GM19351 (cell line): ENCODE measurements around the gene CASTOR1.

Experiments
- ATAC-seq: cut with Tn5 transposase; IDR thresholded peaks from one replicate; pipeline ENCODE4 v1.9.1; 2021; ENCODE audit warnings: mild to moderate bottlenecking, moderate library complexity; ENCODE audit not compliant: unreplicated experiment

CASTOR1 gene

DNA sequence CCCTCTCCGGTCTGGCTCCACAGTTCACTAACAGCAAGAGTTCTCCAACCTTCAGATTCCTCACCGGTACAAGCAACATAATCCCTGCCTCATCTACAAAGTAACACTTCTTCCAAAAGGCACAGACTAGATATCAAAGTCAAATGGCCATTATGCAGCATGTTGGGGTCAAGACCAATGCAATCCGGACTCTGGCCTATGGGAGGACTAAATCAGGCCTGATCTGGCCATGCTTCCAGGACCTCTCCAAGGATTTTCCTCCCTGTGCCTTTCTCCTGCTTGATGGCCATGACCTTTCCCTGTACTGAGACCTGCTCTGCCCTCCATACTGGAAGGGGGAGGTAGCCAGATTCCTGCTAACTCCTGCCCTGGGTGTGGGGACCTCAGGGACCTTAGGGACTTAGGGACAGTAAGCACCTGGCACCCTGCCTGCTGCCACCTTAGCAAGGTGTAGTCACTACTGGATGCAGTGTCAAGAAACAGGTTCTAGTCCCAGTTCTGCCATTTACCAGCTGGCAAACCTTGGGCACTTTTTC, 30.8 kb upstream of the CASTOR1 start:
- no peak for ATAC-seq

DNA sequence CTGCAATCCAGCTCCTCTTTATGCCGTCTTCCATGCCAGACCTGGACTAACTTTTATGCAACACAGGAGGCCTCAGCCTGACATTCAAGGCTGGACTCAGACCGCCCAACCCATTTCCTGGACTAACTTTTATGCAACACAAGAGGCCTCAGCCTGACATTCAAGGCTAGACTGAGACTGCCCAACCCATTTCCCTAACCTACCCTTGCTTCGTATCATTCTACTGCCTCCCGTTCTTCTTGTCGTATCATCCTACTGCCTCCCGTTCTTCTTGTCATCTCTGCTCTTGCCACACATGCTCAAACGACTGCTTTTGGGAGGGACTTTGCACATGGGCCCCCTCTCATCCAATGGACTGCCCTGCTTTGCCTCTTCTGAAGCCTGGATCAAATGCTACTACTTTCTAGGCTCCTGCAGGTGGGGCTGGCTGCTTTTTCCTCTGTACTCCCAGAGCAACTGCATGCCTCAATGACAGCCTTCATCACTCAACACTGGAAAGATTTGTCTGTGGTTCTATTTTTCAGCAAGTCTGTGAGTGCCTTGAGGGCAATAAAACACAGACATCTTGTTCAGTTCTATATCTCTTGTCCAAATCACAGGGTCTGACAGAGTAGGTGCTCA, 29.6 kb upstream of the CASTOR1 start:
- no peak for ATAC-seq

DNA sequence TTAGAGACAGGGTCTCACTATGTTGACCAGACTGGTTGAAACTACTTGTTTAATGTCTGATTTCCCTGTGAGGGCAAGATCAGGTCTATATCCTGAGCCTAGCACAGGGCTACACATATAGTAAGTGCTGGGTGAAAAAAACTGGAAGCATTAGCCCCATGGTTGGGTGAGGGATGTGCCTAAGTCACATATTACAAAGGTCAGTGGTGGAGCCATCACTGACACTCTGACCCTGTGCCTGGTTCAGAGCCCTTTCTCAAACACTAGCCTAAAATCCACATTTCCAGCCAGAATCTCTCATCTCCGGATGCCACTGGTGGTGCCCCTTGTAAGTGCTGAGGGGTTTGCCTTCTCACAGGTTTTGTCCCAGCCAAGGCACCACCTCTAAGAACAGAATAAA, 28.5 kb upstream of the CASTOR1 start:
- ATAC-seq, result no peak

DNA sequence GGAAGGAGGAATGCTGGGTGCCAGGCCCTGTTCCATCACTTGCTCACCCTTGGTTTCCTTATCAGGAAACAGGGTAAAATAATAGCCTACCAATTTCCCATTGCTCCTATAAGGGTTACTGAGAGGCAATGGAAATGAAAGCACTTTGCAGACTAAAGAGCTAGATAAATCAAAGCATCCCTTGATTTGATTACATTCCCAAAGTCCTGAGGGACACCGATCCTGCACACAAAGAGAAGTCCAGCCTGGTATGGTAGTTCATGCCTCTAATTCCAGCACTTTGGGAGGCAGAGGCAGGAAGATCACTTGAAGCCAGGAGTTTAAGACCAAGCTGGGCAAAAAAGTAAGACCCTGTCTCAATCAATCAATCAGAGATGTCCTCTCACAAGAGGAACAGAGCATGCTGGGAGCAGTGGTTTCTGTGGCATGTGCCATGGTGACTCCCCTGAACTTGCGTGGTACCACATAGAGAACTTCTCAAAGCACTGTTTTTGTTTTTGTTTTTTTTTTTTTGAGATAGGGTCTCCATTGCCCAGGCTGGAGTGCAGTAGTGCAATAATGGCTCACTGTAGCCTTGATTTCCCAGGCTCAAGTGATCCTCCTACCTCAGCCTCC, 26.8 kb upstream of the CASTOR1 start:
- ATAC-seq, result no peak

DNA sequence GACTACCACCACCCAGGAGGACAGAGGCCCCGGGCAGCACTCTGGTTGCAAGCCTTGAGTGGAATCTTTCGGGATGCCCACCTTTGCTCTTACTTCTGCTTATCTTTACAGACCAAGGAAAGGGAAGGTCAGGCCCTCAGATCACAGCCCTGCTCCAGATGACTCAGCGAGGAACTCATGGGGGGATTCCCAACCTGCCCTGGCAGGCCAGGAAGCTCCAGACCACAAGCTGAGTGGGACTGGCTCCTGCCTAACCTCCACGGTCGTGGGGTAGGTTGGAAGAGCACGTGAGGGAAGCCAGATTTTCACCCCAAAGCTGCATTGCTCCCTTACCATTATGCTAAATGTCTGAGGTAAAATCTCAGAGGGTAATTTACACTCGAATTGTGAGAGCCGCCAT, 25.6 kb upstream of the CASTOR1 start:
- no peak for ATAC-seq

DNA sequence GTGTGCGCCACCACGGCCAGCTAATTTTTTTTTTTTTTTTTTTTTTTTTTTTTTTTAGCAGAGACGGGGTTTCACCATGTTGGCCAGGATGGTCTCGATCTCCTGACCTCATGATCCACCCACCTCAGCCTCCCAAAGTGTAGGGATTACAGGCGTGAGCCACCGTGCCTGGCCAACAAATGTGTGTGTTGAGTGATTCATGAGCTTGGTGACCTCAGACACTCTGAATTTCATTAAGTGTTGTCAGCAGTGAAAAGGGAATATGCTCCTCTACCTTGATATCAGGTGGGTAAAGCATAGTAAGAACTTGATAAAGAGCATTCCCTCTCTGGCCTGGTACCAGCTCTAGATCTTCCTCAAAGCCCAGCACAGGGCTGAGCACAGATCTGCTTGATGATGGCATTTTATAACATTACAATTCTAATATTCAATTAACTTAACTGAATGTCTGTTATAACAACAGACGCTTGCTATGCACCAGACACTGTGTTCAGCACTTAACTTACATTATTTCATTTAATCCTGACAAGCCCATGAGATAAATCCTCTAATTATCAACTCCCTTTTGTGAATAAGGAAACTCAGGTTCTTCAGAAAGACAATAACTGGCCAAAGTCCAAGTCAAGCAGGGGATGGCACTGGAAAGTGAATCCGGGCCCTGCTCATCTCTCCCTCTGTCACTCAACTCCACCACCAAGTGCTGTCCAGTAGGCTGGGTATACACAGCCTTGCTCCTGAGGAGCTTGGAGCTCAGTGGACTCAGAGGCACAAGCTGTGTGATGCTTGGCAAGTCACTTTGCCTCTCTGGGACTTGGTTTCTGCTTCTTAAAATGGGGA, 24.4 kb upstream of the CASTOR1 start:
- ATAC-seq, result no peak

DNA sequence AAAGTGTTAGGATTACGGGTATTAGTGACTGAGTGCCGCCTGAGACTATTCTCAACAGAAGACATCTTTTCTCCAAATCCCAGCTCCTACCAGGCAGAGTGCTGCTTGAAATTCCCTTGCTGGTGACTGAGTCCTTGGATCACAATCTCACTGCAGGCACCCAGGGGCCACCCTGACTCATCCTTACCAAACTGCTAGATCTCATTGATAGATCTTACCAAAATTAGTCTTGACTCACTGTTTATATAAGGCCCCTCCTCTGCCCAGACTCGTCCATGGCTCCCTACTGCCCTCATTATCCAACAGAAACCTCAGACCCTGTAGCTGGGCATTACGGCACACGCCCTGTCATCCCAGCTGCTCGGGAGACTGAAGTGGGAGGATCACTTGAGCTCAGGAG, 22.7 kb upstream of the CASTOR1 start:
- ATAC-seq, result no peak

DNA sequence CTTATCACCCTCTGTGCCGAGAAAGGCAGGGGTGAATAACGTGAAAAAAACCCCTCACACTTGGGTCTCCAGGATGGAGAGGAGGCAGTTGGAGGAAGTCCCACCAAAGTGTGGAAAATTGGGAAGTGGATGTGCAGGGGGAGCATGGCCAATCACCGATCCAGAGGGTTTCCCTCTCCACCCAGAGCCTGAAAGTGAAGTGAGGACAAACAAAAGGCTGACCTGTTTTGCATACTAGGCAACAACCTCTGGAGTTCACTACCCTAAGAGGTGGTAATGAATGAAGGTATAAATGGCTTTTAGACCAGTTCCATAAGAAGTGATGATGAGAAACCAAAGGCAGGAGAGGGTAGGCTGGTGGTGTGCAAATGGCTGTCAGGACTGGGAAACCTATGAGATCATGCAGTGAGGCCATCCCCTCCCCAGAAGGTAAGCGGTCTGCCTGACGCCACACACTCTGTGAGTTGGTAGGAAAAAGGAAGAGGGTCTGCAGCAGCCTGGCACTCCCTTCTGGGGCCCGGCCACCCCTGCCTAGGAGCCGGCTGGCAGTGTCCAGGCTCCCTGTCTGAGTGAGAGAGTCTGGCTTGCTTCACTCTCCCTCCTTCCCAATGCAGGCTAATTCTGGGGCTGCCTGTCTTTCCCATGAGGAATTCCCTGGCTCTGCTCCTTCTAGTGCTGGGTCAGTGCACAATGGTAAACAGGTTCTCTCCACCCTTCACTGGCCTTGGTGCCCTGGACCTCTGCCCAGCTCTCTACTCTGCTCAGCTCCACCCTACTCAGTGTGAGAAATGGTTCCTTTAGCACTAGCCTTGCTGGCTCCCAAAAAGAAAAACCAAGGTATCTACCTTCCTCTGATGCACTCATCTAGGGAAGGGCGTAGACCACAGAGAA, 21.8 kb upstream of the CASTOR1 start:
- no peak for ATAC-seq

DNA sequence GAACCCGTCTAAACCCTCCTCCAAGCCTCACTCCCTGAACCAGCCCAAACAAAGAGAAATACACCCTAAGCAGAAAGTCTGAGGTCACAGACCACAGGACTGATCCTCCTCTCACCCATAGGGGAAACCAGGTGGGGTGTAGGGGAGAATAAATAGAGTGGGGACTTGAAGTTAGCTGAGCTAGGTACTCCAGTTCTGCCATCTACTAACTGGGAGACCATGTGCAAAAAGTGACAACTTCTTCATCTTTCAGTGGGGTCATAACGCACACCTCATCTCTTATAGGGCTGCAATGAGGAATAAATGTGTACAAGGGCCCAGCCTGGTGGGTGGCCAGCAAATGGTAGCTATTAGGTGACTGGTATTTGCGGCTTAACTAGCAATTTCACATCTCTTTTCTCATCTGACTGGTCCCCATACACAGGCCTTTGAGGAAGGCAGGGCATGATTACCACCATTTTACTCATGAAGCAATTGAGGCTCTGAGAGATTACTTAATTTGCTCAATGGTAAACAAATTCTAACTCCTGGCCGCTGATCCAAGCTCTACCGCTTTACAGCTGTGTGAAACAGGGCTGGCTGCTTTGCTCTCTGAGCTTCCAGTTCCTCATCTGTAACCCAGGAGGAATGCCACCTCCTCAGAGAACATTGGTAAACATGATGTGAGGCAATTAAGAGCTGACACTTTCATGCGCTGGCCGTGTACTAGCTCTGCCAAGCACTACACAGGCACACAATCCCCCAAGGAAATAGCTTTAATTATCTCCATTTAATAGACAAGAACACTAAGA, 20.8 kb upstream of the CASTOR1 start:
- ATAC-seq, result peak; percentile 39

DNA sequence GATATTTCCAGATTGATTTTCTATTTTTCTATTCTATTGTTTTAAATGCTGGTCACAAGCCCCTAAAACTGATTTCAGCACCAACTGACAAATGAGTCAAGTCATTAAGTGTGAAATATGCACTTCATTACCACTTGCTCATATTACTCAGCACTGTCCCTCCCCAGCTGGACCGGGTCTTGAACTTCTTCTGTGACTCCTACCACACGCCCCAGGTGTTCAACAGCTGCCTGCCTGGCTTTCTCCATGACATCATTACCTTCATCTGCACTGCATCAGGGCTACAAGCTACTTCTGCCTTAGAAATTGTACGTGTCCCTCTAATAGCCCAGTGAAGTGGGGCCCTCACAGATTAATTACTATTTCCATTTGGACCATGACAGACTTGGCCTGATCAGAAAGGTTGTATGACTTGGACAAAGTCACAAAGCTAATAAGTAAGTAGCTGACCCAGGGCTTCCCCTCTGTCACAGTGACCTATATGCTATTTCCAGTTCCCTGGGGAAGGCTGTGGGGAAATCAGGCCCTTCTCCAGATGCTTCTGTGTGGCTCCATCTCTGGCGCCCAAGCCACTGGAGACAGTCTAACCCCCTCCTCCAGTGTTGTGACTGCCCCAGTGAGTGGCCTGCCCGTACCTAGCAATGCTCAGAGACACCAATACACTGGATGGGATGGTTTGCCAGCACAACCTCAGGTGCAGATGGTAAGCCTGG, 19.4 kb upstream of the CASTOR1 start:
- peak; percentile 39 for ATAC-seq

DNA sequence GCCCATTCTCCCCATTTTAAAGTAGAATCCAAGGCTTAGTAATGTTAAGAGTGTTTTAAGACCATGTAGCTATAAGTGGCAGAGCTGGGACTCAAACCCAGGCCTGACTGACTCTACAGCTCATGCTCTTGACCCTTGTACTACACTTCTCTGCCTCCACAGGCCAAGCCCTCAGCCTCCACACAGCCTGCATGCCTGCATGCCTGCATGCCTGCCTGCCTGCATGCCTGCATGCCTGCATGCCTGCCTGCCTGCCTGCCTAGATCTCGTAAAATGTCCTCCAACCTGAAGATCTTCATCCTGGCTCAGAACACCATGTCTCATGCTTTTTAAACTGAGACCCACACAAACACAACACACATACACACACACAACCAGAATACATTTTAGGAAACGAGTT, 18.8 kb upstream of the CASTOR1 start:
- ATAC-seq, result no peak

DNA sequence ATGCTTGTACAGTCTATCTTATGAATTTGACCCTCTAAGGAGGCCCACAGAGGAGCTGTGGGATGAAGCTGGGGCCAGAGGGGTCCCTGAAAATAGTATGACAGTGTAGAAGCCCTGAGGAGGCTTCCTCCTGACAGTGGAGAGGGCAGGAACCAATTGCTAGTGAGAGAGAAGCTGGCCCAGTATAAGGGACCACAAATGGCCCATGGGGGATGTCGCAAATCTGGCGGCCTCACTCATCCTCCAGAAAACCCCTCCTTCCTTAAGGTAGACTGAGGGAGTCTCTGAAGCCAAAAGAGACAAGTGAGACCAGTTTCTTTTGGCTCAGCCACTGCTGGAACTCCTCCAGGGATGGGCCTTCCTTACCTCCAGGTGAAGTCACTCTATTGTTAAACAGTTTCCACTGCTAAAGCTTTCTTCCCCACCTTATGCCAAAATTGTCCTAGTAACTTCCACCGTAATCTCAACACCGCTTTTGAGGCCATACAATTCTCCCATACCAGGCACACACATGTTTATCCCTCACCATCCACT, 17.8 kb upstream of the CASTOR1 start:
- ATAC-seq, result no peak

DNA sequence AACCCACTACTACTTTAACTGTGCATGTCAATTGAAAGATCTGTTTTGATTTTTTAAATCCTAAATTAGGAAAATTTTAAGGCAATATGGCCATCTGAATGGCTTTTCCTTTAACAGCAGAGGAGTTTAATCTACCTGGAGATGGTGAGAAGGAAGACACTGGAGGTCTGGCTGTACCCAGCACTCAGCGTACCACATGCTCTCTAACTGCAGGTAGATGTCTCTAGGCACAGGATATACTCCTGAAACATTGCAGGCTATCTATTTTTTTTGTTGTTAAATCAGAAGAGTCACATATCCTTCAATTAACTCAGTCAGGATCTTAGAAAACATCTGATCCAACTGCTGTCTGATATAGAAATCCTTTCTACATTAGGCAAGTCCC, 17.3 kb upstream of the CASTOR1 start:
- no peak for ATAC-seq

DNA sequence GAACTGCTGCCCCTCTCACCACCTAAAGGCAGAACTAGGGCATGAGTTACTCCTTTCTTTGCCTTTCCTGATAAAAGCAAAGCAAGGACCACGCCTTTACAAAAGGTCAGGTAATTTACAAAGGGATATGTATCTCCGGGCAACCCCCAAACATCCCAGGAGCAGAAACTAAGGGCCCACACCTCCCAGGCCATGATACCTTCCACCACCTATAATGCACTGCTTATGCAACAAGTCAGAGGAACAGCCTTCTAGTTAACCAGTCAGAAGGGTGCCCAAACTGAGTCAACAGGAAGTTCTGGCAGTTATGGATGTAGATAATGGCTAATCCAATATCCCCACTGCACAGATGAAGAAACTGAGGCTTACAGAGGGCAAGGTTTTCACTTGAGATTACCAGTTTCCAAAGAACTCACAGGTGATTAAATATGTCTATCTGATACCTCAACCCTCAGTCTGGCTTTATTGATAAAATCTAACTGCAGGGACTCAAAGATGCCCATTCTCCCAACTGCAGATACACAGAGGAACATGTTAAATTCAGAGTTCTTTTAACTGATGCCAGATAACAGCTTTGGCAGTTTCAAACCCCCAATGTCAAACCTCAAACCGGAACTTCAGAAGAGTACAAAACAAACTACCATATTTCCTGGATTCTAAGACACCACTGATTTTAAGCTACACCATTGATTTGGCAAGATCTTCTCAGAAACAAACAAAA, 16.8 kb upstream of the CASTOR1 start:
- no peak for ATAC-seq

DNA sequence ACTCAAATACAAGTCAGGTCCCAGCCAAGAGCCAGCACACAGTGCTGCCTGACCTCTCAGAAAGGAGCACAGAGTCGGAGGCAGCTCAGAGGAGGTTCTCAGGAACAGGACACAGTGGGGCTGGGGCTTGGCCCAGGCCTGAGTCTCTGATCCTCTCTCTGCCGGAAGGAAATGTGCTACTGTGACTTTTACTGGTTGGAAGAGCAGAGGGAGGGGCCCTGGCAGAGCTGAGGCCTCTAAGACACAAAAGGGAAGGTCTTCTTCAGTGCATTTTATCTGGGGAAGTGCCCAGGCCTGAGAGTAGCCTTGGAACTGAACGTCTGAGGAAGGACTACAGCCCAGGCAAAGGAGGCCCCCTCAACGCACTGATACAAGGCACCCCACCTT, 16.2 kb upstream of the CASTOR1 start:
- ATAC-seq, result peak; percentile 40

DNA sequence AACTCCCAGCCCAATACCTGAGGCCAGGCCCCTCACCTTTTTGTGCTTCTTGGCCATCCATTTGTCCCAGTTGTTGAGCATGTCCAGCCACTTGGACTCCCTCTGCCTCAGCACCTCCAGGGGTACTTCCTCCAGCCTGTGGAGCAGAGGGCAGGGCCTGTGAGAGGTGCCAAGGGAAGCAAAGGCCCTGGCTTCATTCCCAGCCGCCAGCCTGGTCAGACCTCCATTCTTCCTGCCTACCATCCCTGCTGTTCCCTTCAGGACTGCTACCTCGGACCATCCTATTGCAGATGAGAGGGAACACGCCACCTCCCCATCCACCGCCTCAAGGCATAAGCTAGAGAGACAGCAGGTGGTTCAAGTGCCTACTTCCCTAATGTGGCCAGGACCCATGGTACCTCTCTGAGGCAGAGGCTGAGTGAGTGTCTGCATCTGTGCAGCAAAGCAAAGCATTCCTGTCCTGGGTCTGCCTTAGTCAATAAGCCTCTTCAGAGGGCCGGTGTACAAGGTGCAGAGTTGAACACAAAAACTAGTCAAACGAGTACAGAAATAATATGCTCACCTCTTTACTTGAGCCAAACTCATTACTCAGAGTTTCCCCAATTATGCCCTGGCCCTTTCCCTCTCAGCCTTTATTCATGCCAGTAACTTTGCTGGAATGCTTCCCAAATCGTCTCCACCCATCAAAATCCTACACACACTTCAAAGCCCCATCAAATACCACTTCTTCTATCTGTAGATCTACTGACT, 15.4 kb upstream of the CASTOR1 start:
- no peak for ATAC-seq

DNA sequence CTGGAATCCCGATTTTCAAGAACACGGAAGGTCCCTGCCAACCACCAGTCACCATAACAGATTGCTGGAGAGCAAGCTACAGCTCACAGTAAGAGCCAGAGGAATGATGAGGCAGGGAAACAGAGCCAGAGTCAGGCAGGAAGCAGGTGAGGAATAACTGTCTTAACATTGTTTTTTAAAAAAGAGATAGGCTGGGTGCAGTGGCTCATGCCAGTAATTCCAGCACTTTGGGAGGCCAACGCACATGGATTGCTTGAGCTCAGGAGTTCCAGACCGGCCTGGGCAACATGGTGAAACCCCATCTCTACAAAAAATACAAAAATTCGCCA, 13.5 kb upstream of the CASTOR1 start:
- ATAC-seq, result no peak
